Measurements from ENCODE around the gene ZNF524. TPM values are rescaled to one million over a fixed set of nuclear protein-coding genes. Genes with fewer than 3 reads are reported as not detected.
A peak's percentile ranks its signal among the peaks of the same experiment; 100 is the strongest.

The ZNF524 gene
- total and polyA plus RNA-seq, 9 of the 15 experiments (the other 6 are each of a cell fraction or from before 2014, with no cell fraction given), result 0.08 to 15.6 (median 2.9) TPM

GRCh38 chr19:55598719-55599467 lies 1.2 kb upstream of the ZNF524 start:
- DNase-seq (ENCODE audit: extremely low read depth in 1 of 4, low spot score in 3 of 4) (peak; percentile 86 to 93 (median 92)), FAIRE-seq (peak; percentile 97), ATAC-seq (peak; percentile 87)
- H3K4me1 ChIP-seq (replicated peaks in 1 of 2; ENCODE audit: control insufficient read depth in 2 of 2, insufficient read depth in 2 of 2, low read length in 2 of 2), result peaks cover 22 to 35% of the 10 kb centered on the region in 2 experiments; a peak in 4 of 5 replicates
- in situ Hi-C loops (cut with MboI), result no loop called here
- H3K27me3 ChIP-seq (ENCODE audit: control insufficient read depth in 2 of 2, insufficient read depth in 2 of 2, low read length in 2 of 2), result no peaks in the 10 kb centered on the region
- intact Hi-C loops (cut with micrococcal nuclease), result no loop called here
- ChIA-PET POLR2A (interaction anchor here (0.6 to 3.4 kb wide), 18 partner anchors 11 to 514 kb away, joined by 3 to 22 read pairs (median 4); partner anchors contain the start of genes U2AF2 and ZNF579), CTCF (ENCODE audit: low intra/inter-chr PET ratio) (no interaction called here)
- H3K4me2 ChIP-seq (ENCODE audit: insufficient read depth, low read length), result peak overlapping the region; percentile 99
- no peaks in the 10 kb centered on the region for H3K9me1 ChIP-seq (ENCODE audit: control insufficient read depth, insufficient read depth, low read length)
- H3K79me2 ChIP-seq (ENCODE audit: control insufficient read depth, insufficient read depth, low read length), result peaks cover 18% of the 10 kb centered on the region
- H3K9me3 ChIP-seq (replicated peaks; ENCODE audit: control insufficient read depth, insufficient read depth, low read depth, low read length), result peaks cover 5% of the 10 kb centered on the region; the same call in 1 of the 2 replicates
- peaks cover 26% of the 10 kb centered on the region; the same call in 2 of the 3 replicates for H3K36me3 ChIP-seq (ENCODE audit: control insufficient read depth, insufficient read depth, low read length)
- H2AFZ ChIP-seq (ENCODE audit: low read depth, low read length), result peak overlapping the region; percentile 100
- peak overlapping the region; percentile 96 to 99 for H3K9ac ChIP-seq (ENCODE audit: insufficient read depth in 1 of 2, low read depth in 2 of 2, low read length in 2 of 2)
- BruUV-seq (replicated peaks), result no TSS peak
- peak overlapping the region; percentile 60 for H3K4me3 ChIP-seq
- H4K20me1 ChIP-seq (replicated peaks; ENCODE audit: control insufficient read depth, insufficient read depth, low read length), result no peaks in the 10 kb centered on the region
- 5% methylated on average over 18 of the region's 26 CpGs for WGBS (ENCODE audit: insufficient coverage, low coverage, missing lambda C conversion rate)
- H3K27ac ChIP-seq (ENCODE audit: extremely low read depth, low read depth, low read length), result peak overlapping the region; percentile 100
- TF ChIP-seq, protein P1, sequence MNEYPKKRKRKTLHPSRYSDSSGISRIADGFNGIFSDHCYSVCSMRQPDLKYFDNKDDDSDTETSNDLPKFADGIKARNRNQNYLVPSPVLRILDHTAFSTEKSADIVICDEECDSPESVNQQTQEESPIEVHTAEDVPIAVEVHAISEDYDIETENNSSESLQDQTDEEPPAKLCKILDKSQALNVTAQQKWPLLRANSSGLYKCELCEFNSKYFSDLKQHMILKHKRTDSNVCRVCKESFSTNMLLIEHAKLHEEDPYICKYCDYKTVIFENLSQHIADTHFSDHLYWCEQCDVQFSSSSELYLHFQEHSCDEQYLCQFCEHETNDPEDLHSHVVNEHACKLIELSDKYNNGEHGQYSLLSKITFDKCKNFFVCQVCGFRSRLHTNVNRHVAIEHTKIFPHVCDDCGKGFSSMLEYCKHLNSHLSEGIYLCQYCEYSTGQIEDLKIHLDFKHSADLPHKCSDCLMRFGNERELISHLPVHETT (CRISPR knock-in tag; conservative IDR thresholded peaks at IDR 0.05 in 1 of 2, IDR thresholded peaks at IDR 0.05 in 1 of 2), result peak in 1 of 2 experiments; percentile 95; a peak in 2 of 4 replicates
- TF ChIP-seq NFE2 (IDR thresholded peaks at IDR 0.05; ENCODE audit: low read depth), result no peak
- no peak for TF ChIP-seq NR2C2 (CRISPR knock-in tag; IDR thresholded peaks at IDR 0.05)
- TF ChIP-seq NR2C2 (tag; IDR thresholded peaks at IDR 0.05), result no peak
- peak; percentile 64 for TF ChIP-seq SP1 (CRISPR knock-in tag; IDR thresholded peaks at IDR 0.05)
- TF ChIP-seq PCBP1 (IDR thresholded peaks at IDR 0.05; ENCODE audit: low read depth, low read length, poor library complexity, severe bottlenecking), result peak; percentile 89
- TF ChIP-seq ZNF740 (CRISPR knock-in tag; IDR thresholded peaks at IDR 0.05), result peak; percentile 97
- peak in 1 of 2 experiments; percentile 98; a peak in 2 of 4 replicates for TF ChIP-seq ZNF740 (tag; IDR thresholded peaks at IDR 0.05)
- TF ChIP-seq OTX1 (CRISPR knock-in tag; IDR thresholded peaks at IDR 0.05), result peak; percentile 72
- TF ChIP-seq STAG1 (CRISPR knock-in tag; IDR thresholded peaks at IDR 0.05; ENCODE audit: borderline replicate concordance), result no peak
- TF ChIP-seq POLR2B (IDR thresholded peaks at IDR 0.05; ENCODE audit: low read depth, partially characterized antibody), result peak; percentile 54
- TF ChIP-seq RBBP5 (IDR thresholded peaks at IDR 0.05; ENCODE audit: borderline replicate concordance, insufficient read depth, low read length, poor library complexity, severe bottlenecking), result peak; percentile 50
- no peak for TF ChIP-seq PHB2 (IDR thresholded peaks at IDR 0.05; ENCODE audit: low read depth)
- no peak for TF ChIP-seq ZBTB1 (CRISPR knock-in tag; IDR thresholded peaks at IDR 0.05; ENCODE audit: borderline replicate concordance, low read depth)
- TF ChIP-seq ZNF57 (CRISPR knock-in tag; IDR thresholded peaks at IDR 0.05), result peak; percentile 48; the same call in 1 of the 2 replicates
- TF ChIP-seq, protein P2, sequence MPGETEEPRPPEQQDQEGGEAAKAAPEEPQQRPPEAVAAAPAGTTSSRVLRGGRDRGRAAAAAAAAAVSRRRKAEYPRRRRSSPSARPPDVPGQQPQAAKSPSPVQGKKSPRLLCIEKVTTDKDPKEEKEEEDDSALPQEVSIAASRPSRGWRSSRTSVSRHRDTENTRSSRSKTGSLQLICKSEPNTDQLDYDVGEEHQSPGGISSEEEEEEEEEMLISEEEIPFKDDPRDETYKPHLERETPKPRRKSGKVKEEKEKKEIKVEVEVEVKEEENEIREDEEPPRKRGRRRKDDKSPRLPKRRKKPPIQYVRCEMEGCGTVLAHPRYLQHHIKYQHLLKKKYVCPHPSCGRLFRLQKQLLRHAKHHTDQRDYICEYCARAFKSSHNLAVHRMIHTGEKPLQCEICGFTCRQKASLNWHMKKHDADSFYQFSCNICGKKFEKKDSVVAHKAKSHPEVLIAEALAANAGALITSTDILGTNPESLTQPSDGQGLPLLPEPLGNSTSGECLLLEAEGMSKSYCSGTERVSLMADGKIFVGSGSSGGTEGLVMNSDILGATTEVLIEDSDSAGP (CRISPR knock-in tag; IDR thresholded peaks at IDR 0.05), result peak; percentile 87
- peak; percentile 16; the same call in 1 of the 2 replicates for TF ChIP-seq MBD2 (IDR thresholded peaks at IDR 0.05; ENCODE audit: borderline replicate concordance, low read depth)
- TF ChIP-seq PML (IDR thresholded peaks at IDR 0.05; ENCODE audit: low read length), result peak; percentile 62
